ENCODE results near the gene HDAC10.
A peak's percentile ranks its signal among the peaks of the same experiment; 100 is the strongest.

HDAC10 gene

GRCh38 chr22:50253941-50254340 is 2.9 kb upstream of the HDAC10 start:
- no peak for DNase-seq

- no peak for DNase-seq
These were observed 2.2 kb upstream of the HDAC10 start for GRCh38 chr22:50253046-50253915.

GRCh38 chr22:50252082-50253045 is 1.3 kb upstream of the HDAC10 start:
- peak; percentile 65 for DNase-seq

GRCh38 chr22:50251477-50252081 is 514 bp upstream of the HDAC10 start:
- DNase-seq = no peak

GRCh38 chr22:50250249-50250554 is 863 bp downstream of the HDAC10 start:
- DNase-seq = no peak

- no peak for DNase-seq
These were observed 1.5 kb downstream of the HDAC10 start for GRCh38 chr22:50249341-50250248.

- DNase-seq = no peak
These were observed 2.6 kb downstream of the HDAC10 start for GRCh38 chr22:50248196-50249081.

GRCh38 chr22:50247748-50248147 is 3.3 kb downstream of the HDAC10 start:
- no peak for DNase-seq

GRCh38 chr22:50246242-50247175 is 4.6 kb downstream of the HDAC10 start:
- DNase-seq = no peak

GRCh38 chr22:50245214-50246072 is 5.6 kb downstream of the HDAC10 start:
- peak; percentile 73 for DNase-seq

GRCh38 chr22:50244420-50245213 is 6.4 kb downstream of the HDAC10 start, which contains the start of gene TUBGCP6:
TUBGCP6 (minus strand) TSS chr22:50245023; CDS start chr22:50244459, 564 bp downstream.
- DNase-seq = peak; percentile 86

- no peak for DNase-seq
These were observed 7.2 kb downstream of the HDAC10 start for GRCh38 chr22:50243685-50244419.

- no peak for DNase-seq
These were observed 8.6 kb downstream of the HDAC10 start for GRCh38 chr22:50242406-50242949.

GRCh38 chr22:50238755-50239154 is 12.3 kb downstream of the HDAC10 start:
- no peak for DNase-seq

- no peak for DNase-seq
These were observed 14.2 kb downstream of the HDAC10 start for GRCh38 chr22:50236731-50237409.

- DNase-seq = no peak
These were observed 17.8 kb downstream of the HDAC10 start for GRCh38 chr22:50233223-50233622.

All from activated T-cell treated with anti-CD3 and anti-CD28 coated beads for 4 hours (primary cell).